T-helper 17 cell (primary cell): ENCODE data around the gene PIK3C2B. TPM values are rescaled to one million over a fixed set of nuclear protein-coding genes. Genes with fewer than 3 reads are reported as not detected.

Experiments
- ATAC-seq: fragments of 150-1000 bp; cut with Tn5 transposase; 2 replicates; pipeline ENCODE4 v1.10.0; 2021; ENCODE audit warnings: mild to moderate bottlenecking, moderate library complexity
- DNase-seq, 3 donors: peaks; one replicate each; pipeline versions ENCODE4 v3.0.0 to v3.0.0-alpha.2; 2020 to 2021
- H3K9me3 ChIP-seq: one replicate; pipeline ENCODE4 v1.7.0; 2013; ENCODE audit warnings: low read length, mild to moderate bottlenecking; ENCODE audit not compliant: control insufficient read depth, poor library complexity, severe bottlenecking
- H3K27ac Mint-ChIP-seq: one replicate; pipeline ENCODE4 v1.8.0; 2022; ENCODE audit warnings: mild to moderate bottlenecking, moderate library complexity, mixed read lengths
- H3K27me3 Mint-ChIP-seq: one replicate; pipeline ENCODE4 v1.8.0; 2022; ENCODE audit warnings: mixed read lengths
- H3K36me3 Mint-ChIP-seq: one replicate; pipeline ENCODE4 v1.8.0; 2022; ENCODE audit warnings: low read depth, mixed read lengths
- H3K4me1 Mint-ChIP-seq: one replicate; pipeline ENCODE4 v1.8.0; 2022; ENCODE audit warnings: mild to moderate bottlenecking, mixed read lengths
- H3K4me3 Mint-ChIP-seq: one replicate; pipeline ENCODE4 v1.8.0; 2022; ENCODE audit warnings: mild to moderate bottlenecking, moderate library complexity, mixed read lengths
- total RNA-seq, 4 donors: library from RNA in 2 of 4; stranded (reverse) in 2 of 4; gene quantifications; one replicate each; pipeline ENCODE4 v1.2.3 and lab custom pipeline; 2022 to 2026

PIK3C2B gene
- total RNA-seq, 2 donors from 2014 or later, result 35.7 to 51.9 TPM

DNA sequence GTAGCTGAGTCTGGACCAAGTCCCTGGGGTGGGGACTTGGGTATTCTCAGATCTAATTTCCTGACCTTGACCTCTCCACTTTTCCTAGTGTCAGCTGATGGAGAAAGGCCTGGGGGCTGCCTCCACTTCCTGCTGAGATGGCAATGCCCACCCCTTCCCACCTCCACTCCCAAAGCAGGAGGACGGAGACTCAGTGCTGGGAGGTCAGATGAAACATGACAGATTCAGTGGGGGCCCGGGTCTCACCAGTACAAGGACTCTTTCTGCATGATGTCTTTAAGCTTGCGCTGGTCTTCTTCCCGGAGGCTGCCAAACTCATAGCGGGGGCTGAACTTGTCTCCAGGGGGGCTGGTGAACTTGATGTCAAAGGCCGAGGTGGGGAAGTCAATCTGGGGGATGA lies 47.4 kb downstream of the PIK3C2B start:
- peak overlapping the region; percentile 99 for H3K27ac Mint-ChIP-seq

GRCh38 chr1:204446413-204447111 lies 48.0 kb downstream of the PIK3C2B start:
- H3K4me1 Mint-ChIP-seq, result peaks cover 29% of the 10 kb centered on the region
- H3K4me3 Mint-ChIP-seq, result peak overlapping the region; percentile 77
- H3K27ac Mint-ChIP-seq, result peak overlapping the region; percentile 99
- ATAC-seq (peak; percentile 96), DNase-seq (peak; percentile 50 to 78 (median 66))
- H3K36me3 Mint-ChIP-seq, result peaks cover 10% of the 10 kb centered on the region
- H3K9me3 ChIP-seq, result no peaks in the 10 kb centered on the region
- no peaks in the 10 kb centered on the region for H3K27me3 Mint-ChIP-seq

More for the DNA sequence above, 47.4 kb downstream of the PIK3C2B start:
- no peaks in the 10 kb centered on the region for H3K9me3 ChIP-seq
- ATAC-seq (no peak), DNase-seq (no peak)
- H3K4me3 Mint-ChIP-seq, result no peak overlapping the region
- H3K27me3 Mint-ChIP-seq, result no peaks in the 10 kb centered on the region
- H3K36me3 Mint-ChIP-seq, result peaks cover 6% of the 10 kb centered on the region
- H3K4me1 Mint-ChIP-seq, result peaks cover 33% of the 10 kb centered on the region

- Mint-ChIP-seq H3K36me3 (peaks cover 10% of the 10 kb centered on the region), H3K27me3 (no peaks in the 10 kb centered on the region), H3K4me1 (peaks cover 26% of the 10 kb centered on the region), H3K27ac (peak overlapping the region; percentile 99), H3K4me3 (no peak overlapping the region)
- peak; percentile 35 for ATAC-seq
- peak; percentile 44 to 46 (median 46) for DNase-seq
- no peaks in the 10 kb centered on the region for H3K9me3 ChIP-seq
Measured at GRCh38 chr1:204445860-204446412, 48.7 kb downstream of the PIK3C2B start.

Other genes starting within 250 kb of the PIK3C2B start
- under 1 TPM; 0.47 to 0.50 TPM for gene PLEKHA6, start 134.9 kb downstream of the PIK3C2B start, total RNA-seq
- gene PPP1R15B, start 83.0 kb downstream of the PIK3C2B start, total RNA-seq, result 100 to 1,000 TPM; 207 to 266 TPM
- 100 to 1,000 TPM; 205 to 225 TPM for gene MDM4, start 21.6 kb upstream of the PIK3C2B start, total RNA-seq
- gene LRRN2, start 190.9 kb upstream of the PIK3C2B start, total RNA-seq, result not detected